Stimulated activated CD8-positive, alpha-beta memory T cell treated with anti-CD3 and anti-CD28 coated beads, Interleukin-15, amount 100 ng/mL, for 1 hour (primary cell): Measurements from ENCODE around the gene TEAD2.
A peak's percentile ranks its signal among the peaks of the same experiment; 100 is the strongest.
"Not testable (repeated sequence)": the region's sequence is repeated elsewhere in the genome, so short reads cannot be mapped to it uniquely, and the experiment has no call there.

Experiments
- DNase-seq: peaks from one replicate; pipeline ENCODE4 v3.0.0-alpha.2; 2020; ENCODE audit warnings: low read depth

The TEAD2 gene

DNA sequence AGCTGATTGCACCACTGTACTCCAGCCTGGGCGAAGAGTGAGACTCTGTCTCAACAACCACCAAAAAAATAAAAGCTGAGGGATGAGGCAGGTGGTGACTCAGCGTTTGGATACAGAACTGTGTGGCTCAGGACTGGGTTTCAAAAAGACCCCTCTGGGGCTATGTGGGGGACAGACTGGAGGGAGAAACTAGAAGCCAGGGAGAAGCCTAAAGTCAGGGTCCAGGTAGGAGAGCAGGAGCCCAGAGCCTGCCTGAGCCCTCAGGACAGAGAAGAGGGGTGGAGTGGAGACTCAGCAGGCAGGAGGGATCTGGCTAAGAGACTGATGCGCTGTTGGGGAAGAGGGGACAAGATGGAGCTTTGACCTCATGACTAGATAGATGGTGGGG, 28.8 kb downstream of the TEAD2 start:
- no peak for DNase-seq

DNA sequence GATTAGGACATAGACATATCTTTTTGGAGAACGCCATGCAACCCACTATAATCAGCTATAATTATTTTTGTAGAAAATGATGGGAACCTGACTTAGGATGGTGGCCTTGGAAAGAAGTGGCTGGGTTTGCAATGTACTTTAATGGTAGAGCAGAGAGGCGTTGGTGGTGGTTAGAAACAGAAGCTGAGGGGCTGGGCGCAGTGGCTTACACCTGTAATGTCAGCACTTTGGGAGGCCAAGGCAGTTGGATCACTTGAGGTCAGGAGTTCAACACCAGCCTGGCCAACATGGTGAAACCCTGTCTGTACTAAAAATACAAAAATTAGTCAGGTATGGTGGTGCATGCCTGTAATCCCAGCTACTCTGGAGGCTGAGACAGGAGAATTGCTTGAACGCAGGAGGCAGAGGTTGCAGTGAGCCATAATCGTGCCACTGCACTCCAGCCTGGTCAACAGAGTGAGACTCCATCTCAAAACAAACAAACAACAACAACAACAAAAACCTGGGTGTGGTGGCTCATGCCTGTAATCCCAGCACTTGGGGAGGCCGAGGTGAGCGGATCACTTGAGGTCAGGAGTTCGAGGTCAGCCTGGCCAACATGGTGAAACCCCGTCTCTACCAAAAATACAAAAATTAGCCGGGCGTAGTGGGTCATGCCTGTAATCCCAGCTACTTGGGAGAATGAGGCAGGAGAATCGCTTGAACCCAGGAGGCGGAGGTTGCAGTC, 29.4 kb downstream of the TEAD2 start:
- not testable (repeated sequence) for DNase-seq

DNA sequence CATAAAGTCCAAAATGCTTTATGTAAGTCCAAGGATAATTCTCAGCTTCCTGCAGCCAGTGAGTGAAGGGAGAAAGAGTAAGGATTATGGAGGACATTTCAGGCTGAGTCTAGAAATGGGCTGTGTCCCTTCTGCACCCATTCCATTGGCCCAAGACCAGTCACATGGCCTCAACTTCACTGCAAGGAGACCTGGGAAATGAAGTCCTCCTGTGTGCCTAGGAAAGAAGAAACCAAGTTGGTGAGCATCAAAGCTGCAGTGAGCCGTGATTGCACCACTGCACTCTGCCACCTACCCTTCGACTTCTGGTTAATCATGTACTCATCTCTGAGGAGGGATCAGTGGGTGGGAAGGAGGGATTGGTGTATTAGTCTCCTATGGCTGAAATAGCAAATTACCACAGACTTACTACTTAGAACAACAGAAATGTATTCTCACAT, 30.6 kb downstream of the TEAD2 start:
- DNase-seq = no peak

DNA sequence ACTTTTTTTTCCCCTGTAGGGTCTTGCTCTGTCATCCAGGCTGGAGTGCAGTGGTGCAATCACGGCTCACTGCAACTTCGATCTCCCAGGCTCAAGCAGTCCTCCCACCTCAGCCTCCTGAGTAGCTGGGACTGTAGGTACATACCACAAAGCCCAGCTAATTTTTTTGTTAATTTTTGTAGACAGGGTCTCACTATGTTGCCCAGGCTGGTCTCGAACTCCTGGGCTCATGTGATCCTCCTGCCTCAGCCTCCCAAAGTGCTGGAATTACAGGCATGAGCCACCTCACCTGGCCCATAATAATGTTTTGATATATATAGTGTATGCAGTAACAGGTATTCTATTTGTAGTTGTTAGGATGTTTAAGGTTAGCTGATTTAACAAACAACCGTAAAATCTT, 31.0 kb downstream of the TEAD2 start:
- DNase-seq = not testable (repeated sequence)

DNA sequence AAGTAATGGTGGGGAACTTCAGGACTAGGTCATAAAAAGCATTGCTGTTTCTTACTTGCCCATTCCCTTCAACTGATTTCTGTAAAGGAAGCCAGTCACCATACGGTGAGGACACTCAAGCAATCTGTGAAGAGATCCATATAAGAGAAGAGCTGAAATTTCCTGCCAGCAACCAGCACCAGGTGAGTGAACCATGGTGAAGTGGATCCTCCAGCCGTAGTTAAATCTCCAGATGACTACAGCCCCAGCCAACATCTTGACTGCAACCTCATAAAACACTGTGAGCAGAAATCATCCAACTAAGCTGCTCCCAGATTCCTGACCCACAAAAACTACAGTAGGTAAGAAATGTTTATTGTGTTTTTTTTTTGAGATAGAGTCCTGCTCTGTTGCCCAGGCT, 33.5 kb downstream of the TEAD2 start:
- no peak for DNase-seq

DNA sequence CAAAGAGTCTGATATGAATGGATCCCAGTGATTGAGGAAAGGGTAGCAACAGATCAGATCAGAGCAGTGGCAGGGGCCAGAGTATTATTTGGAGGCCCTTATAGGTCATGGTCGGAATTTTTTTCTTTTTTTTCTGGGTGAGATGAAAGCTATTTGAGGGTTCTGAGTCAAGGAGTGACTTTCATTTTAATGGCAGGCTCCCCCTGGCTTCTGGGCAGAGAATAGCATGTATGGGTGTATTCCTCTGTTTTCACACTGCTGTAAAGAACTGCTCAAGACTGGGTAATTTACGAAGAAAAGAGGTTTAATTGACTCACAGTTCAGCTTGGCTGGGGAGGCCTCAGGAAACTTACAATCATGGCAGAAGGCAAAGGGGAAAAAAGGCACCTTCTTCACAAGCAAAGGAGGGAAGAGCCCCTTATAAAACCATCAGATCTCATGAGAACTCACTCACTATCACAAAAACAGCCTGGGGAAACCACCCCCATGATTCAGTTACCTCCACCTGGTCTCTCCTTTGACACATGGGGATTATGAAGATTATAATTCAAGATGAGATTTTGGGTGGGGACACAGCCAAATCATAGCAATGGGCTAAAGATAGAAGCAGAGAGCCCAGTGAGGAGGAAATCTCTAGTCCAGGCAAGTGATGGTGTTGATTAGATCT, 34.2 kb downstream of the TEAD2 start:
- no peak for DNase-seq

DNA sequence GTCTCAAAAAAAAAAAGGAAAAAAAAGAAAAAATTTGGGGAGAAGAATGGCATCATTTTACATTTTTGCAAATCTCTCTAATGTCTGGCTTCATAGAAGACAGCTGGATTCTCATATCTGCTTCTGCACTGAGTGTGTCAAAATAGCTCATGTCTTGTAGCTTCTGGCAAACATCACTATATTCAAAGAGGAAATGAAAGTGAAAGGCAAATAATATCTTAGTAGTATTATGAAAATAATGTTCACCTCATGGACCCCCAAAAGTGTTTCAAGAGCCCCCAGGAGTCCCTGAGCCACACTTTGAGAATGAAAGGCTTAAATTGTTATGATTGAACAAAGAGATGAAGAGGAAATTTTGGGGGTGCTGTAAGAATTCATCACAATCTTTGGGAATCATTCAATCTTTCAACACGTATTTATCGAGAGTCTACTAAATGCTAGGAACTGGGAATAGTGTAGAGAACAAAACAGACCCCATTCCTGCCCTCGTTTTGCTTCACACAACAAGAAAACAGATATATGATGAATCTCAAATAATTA, 36.0 kb downstream of the TEAD2 start:
- no peak for DNase-seq

DNA sequence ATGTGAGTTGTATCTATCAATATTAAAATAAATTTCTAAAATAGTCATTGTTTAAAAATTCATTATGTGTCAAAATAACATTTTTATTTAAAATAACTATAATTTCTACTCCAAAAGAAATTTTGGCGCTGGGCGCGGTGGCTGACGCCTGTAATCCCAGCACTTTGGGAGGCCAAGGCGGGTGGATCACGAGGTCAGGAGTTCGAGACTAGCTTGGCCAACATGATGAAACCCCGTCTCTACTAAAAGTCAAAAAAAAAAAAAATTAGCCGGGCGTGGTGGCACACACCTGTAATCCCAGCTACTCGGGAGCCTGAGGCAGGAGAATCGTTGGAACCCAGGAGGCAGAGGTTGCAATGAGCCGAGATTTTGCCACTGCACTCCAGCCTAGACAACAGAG, 36.5 kb downstream of the TEAD2 start:
- DNase-seq = not testable (repeated sequence)

DNA sequence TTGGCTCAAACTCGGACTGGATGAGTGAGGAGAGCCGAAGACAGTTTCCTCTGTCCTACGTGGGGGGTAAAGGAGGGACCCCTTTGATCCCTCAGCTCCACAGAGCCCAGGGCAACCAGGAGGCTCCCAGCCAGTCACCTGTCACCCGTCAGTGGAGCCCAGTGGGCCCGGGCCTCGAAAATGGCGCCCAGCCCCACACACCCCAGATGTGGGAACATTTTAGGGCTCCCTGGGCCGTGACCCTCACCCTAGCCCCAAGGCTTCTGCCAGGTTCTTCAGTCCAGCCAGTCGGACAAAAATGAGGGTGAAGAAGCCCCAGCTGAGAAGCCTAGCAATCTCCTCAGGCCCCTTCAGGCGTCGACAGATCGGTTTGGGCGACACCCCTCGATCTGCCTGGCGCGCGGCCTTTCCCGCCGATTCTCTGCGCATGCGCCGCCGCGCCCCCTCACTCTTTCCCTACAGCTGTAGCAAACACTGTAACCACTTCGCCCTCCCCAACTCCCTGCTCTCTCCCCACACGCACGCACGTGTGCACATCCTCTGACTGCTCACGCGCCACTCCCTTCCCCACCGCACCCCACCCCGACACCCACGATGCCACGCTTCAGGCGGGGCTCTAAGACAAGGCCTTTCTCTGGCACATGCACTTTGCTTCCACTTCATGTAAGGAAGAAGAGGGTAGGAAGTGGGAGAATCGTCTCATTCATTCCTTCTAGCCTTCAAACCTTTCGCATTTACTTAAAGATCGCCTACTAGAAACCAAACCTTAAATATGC, 37.2 kb downstream of the TEAD2 start, which contains the start of gene SLC6A16:
Gene SLC6A16, minus strand, starts transcription at position 391 of the 776 bp plus-strand sequence. CDS start 13,844 bp downstream, outside the sequence.
- no peak for DNase-seq

DNA sequence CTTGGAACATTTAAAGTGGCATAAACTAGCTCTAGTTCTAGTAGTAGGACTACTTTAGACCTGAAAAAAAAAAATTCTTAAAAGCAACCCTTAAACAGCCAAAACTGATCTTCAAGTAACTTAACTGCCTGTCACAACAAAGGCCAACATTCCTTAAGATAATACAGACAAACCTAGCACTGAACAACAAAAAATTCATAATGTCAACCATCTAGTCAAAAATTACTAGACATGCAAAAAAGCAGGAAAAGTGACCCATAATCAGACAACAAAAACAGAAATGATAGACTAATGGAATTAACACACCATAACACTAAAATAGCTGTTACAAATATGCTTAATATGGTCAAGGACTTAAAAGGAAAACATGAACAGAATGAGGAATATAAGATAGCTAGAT, 43.9 kb downstream of the TEAD2 start:
- no peak for DNase-seq

DNA sequence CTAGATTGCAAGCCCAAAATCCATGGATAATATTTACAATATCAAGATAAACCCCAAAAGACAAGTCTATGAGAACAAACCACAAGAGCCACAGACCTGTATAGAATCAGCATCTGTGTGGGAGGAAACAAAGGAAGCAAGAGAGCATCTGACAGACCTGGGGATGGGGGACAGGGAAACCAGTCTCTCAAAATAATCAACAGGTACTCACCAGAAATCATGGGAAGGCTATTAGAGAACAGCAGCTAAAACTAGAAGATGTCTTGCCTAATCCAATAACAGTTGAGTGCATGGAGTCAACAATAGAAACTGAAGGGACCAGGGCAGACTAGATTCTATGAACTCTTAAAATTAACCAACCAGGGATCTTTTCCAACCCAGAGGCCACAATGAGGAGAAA, 45.9 kb downstream of the TEAD2 start:
- DNase-seq = no peak

DNA sequence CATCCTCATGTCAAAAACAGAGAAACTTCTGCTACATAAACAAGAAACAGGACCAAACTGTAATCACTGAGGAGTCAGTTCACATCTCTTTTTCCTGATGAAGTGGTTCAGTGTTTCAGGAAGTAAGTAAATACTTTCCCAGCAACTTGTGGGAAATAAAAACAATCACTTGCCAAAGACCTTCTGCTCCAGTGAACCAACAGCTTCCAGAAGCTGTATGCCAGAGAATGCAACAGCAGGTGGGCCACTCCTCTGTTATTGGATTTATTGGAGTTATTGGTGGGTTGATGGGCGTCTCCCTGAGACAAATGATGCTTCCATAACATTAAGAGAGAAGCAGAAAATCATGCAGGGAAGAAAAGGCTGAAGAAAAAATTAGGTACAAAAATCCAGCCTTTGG, 47.1 kb downstream of the TEAD2 start:
- DNase-seq = no peak

DNA sequence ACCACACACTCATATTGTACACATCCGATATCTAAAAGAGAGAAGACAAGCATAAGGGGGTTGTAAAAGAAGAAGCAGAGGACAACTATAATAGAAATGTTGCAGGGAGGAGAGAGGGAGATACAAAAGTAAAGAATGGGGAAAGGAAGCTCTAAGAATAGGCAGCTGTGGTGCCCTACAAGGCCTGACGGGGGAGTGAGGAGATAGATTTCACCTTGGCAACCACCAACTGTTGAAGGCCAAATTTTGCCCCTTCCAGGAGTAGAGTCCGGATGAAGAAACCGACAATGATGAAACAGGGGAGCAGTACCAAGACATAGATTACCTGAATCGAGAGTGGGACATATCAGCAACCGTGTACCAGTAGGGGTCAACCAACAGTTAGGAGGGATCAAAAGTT, 53.1 kb downstream of the TEAD2 start:
- DNase-seq = no peak

DNA sequence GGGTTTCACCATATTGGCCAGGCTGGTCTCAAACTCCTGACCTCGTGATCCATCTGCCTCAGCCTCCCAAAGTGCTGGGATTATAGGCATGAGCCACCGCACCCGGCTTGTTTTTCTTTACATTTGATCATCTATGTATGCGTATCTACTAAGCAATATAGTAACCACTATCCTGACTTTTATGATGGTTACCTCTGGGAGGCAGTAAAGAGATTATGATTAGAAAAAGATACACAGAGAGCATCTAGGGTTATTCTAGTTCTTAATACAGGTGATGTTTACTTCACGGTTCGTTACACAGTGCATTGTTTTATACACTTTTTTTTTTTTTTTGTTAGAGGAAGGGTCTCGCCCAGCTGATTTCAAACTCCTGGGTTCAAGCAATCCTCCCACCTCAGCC, 55.5 kb downstream of the TEAD2 start:
- DNase-seq = not testable (repeated sequence)

DNA sequence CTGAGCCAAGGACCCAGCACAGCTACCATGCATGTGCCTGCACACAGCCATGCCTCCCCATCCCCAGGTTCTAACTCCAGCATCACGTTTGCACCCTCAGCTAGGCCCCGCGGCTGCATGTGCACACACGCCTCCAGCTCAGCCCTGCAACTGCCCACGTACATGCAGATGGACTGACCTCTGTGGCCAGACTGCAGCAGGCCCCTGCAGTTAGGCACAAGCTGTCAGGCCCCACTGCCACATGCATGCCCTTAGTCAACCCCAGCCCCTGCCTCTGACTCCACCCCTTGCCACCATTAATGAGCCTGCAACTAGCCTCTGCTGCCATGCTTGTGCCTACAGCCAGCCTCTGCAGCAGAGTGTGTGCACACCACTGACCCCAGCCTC, 60.4 kb downstream of the TEAD2 start:
- DNase-seq = no peak

DNA sequence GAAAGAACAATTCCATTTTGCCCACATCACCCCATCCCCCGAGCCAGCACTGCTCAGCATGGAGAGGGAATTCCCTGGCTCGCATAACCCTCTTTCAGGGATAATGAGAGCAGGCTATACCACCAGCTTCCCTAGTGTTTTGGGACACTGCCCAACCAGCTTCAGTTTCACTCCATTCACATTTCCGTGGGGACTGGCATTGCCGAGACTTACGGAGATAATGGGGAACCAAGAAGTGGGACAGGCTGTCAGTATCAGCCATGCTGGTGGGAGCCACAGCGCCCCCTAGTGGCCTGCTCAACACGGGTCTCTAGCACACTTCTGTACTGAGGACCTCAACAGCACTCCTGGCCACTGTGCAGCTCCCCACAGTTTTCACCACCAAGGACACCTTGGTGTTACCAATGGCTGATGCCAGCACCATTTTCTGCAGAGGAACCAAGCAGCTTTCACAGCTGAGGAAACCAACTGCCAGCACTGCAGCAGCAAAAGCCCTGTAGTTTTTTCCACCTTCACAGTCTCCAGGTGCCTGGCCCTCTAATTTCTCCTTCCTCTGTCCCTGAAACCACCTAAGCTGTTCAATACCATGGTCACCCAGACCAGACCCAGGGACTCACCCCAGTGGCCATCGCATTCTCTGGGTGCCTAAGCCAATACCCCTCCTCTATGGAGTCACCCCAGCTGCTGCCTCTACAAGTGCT, 60.9 kb downstream of the TEAD2 start:
- DNase-seq = peak; percentile 62

DNA sequence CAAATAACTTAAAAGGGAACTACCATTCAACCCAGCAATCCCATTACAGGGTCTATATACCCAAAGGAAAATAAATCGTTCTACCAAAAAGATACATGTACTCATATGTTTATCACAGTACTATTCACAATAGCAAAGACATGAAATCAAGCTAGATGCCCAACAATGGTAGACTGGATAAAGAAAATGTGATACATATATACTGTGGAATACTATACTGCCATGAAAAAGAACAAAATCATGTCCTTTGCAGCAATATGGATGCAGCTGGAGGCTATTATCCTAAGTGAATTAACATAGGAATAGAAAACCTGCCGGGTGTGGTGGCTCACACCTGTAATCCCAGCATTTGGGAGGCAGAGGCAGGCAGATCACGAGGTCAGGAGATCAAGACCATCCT, 63.6 kb downstream of the TEAD2 start:
- DNase-seq = not testable (repeated sequence)

DNA sequence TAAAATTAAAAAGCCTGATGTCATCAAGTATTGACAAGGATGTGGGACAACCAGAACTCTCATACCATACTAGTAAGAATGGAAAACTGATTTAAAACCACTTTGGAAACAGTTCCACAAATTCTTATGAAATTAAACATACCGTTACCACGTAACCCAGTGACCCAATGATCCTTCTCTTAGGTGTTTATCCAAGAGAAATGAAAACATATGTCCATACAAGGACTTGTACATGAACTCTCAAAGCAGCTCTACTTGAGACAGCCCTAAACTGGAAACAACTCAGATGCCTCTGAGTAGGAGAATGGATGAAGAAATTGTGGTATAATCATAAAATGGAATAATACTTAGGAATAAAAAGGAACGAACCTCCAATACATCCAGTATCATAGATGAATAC, 64.8 kb downstream of the TEAD2 start:
- DNase-seq = no peak

DNA sequence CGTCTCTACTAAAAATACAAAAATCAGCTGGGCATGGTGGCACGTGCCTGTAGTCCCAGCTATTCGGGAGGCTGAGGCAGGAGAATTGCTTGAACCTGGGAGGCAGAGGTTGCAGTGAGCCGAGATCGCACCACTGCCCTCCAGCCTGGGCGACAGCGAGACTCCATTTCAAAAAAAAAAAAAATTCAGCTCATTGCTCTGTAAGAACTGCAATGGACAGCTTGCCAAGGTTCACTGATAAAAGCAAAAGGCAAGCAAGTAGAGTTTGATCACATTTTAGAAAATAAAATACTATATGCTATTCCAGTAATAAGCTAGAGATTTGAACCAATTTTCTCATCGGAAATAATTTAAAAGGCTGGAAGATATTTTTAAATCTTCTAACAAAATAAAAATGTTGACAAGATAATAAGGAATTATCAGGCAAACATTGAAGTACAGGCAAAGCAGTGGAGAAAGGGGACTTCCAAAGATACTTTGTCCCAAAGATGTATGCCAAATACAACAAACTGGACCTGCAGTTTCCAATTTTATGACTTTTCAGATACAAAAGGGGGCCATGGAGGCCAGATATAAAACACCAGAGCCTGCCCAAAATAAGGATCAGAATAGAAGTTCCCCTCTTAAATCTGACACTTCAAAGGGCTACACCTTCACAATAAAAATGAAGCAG, 66.9 kb downstream of the TEAD2 start:
- DNase-seq = no peak

DNA sequence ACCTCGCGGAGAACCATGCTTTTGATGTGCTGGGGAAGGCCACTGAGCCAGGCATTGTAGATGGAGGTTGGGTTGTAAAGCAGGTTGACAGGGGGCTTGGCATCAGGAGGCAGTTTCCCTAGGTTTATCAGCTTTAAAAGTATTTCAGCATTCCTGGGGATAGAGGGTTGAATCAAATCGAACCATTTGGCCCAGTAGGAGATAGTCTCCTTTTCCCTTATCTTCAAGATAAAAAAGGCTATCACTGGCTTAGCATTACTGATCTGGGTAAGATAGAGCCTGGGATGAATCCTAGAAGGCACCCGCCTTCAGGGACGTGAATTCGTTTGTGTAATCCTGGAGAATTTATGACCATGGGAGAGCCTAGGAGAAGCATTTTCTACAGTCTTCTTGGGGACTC, 67.8 kb downstream of the TEAD2 start:
- DNase-seq = no peak
